NT2/D1 (cell line): ENCODE results near the gene SCAP.

Experiments used
- SUZ12 ChIP-seq: IDR thresholded peaks from 2 replicates; pipeline ENCODE4 v1.6.1; 2011; ENCODE audit not compliant: insufficient read length, insufficient read depth; ENCODE audit errors: extremely low read depth
- YY1 ChIP-seq: IDR thresholded peaks from 2 replicates; pipeline ENCODE4 v1.6.1; 2011; ENCODE audit not compliant: insufficient read length, insufficient read depth
- ZNF274 ChIP-seq: IDR thresholded peaks from 2 replicates; pipeline ENCODE4 v1.6.1; 2011; ENCODE audit warnings: mild to moderate bottlenecking, low read depth, low read length

DNA sequence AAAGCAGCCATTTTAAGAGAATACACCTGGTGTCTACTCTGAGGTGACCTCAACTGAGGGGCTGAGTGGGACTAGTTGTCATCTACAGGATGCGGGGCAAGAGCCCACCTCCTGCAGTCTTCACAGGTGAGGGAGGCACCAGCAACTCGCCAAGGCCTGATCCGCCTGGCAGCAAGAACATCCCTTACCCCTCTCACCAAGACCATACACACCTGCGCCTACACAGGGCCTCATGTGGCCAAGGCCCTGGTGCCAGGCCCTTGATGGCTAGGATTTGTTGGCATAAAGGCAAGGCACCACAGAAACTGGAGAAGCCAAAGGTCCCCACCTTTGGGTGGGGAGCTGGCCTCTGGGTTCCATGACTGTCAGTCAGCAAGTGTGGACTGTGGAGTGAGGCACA is 19.4 kb upstream of the SCAP start:
- TF ChIP-seq ZNF274 (no peak), YY1 (no peak), SUZ12 (no peak)
